NCI-H1092 treated with DMSO at 0.1 percent for 48 hours (cell line): Measurements from ENCODE around the gene EHMT1.
"Not testable (repeated sequence)": the region's sequence is repeated elsewhere in the genome, so short reads cannot be mapped to it uniquely, and the experiment has no call there.

Experiments used
- DNase-seq: peaks from one replicate; lab custom pipeline; 2025; lab: John Stamatoyannopoulos, UW

The EHMT1 gene

GRCh38 chr9:137694962-137695875, 76.4 kb downstream of the EHMT1 start:
- DNase-seq: no peak

- no peak for DNase-seq
Measured at GRCh38 chr9:137696136-137696925, 77.5 kb downstream of the EHMT1 start.

GRCh38 chr9:137697193-137697592, 78.4 kb downstream of the EHMT1 start:
- DNase-seq: no peak

GRCh38 chr9:137697832-137698231, 79.0 kb downstream of the EHMT1 start:
- no peak for DNase-seq

- DNase-seq: no peak
Measured at GRCh38 chr9:137700911-137701310, 82.1 kb downstream of the EHMT1 start.

GRCh38 chr9:137702615-137703379, 84.0 kb downstream of the EHMT1 start:
- no peak for DNase-seq

- DNase-seq: no peak
Measured at GRCh38 chr9:137703842-137704508, 85.2 kb downstream of the EHMT1 start.

GRCh38 chr9:137705443-137705863, 86.6 kb downstream of the EHMT1 start:
- DNase-seq: no peak

GRCh38 chr9:137705906-137706305, 87.1 kb downstream of the EHMT1 start:
- no peak for DNase-seq

- DNase-seq: no peak
Measured at GRCh38 chr9:137707361-137707760, 88.6 kb downstream of the EHMT1 start.

- DNase-seq: no peak
Measured at GRCh38 chr9:137708590-137709284, 89.9 kb downstream of the EHMT1 start.

GRCh38 chr9:137709411-137710101, 90.8 kb downstream of the EHMT1 start:
- DNase-seq: no peak

- no peak for DNase-seq
Measured at GRCh38 chr9:137710704-137711103, 91.9 kb downstream of the EHMT1 start.

GRCh38 chr9:137711678-137712105, 92.9 kb downstream of the EHMT1 start:
- no peak for DNase-seq

- no peak for DNase-seq
Measured at GRCh38 chr9:137715321-137715720, 96.5 kb downstream of the EHMT1 start.

GRCh38 chr9:137715866-137716693, 97.3 kb downstream of the EHMT1 start:
- DNase-seq: not testable (repeated sequence)

- no peak for DNase-seq
Measured at GRCh38 chr9:137716694-137717287, 98.0 kb downstream of the EHMT1 start.

GRCh38 chr9:137717776-137718327, 99.0 kb downstream of the EHMT1 start:
- no peak for DNase-seq

GRCh38 chr9:137719194-137719593, 100.4 kb downstream of the EHMT1 start:
- no peak for DNase-seq
